GM18861 (cell line): Measurements from ENCODE around the gene TRERF1.
"Not testable (repeated sequence)": the region's sequence is repeated elsewhere in the genome, so short reads cannot be mapped to it uniquely, and the experiment has no call there.

Source experiments
- ATAC-seq: cut with Tn5 transposase; IDR thresholded peaks from one replicate; pipeline ENCODE4 v1.9.1; 2021; ENCODE audit not compliant: unreplicated experiment

TRERF1 gene, protein sequence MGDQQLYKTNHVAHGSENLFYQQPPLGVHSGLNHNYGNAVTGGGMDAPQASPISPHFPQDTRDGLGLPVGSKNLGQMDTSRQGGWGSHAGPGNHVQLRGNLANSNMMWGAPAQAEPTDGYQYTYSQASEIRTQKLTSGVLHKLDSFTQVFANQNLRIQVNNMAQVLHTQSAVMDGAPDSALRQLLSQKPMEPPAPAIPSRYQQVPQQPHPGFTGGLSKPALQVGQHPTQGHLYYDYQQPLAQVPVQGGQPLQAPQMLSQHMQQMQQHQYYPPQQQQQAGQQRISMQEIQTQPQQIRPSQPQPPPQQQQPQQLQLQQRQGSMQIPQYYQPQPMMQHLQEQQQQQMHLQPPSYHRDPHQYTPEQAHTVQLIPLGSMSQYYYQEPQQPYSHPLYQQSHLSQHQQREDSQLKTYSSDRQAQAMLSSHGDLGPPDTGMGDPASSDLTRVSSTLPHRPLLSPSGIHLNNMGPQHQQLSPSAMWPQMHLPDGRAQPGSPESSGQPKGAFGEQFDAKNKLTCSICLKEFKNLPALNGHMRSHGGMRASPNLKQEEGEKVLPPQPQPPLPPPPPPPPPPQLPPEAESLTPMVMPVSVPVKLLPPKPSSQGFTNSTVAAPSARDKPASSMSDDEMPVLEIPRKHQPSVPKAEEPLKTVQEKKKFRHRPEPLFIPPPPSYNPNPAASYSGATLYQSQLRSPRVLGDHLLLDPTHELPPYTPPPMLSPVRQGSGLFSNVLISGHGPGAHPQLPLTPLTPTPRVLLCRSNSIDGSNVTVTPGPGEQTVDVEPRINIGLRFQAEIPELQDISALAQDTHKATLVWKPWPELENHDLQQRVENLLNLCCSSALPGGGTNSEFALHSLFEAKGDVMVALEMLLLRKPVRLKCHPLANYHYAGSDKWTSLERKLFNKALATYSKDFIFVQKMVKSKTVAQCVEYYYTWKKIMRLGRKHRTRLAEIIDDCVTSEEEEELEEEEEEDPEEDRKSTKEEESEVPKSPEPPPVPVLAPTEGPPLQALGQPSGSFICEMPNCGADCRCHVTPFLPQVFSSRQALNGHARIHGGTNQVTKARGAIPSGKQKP (N-terminal part only)

DNA sequence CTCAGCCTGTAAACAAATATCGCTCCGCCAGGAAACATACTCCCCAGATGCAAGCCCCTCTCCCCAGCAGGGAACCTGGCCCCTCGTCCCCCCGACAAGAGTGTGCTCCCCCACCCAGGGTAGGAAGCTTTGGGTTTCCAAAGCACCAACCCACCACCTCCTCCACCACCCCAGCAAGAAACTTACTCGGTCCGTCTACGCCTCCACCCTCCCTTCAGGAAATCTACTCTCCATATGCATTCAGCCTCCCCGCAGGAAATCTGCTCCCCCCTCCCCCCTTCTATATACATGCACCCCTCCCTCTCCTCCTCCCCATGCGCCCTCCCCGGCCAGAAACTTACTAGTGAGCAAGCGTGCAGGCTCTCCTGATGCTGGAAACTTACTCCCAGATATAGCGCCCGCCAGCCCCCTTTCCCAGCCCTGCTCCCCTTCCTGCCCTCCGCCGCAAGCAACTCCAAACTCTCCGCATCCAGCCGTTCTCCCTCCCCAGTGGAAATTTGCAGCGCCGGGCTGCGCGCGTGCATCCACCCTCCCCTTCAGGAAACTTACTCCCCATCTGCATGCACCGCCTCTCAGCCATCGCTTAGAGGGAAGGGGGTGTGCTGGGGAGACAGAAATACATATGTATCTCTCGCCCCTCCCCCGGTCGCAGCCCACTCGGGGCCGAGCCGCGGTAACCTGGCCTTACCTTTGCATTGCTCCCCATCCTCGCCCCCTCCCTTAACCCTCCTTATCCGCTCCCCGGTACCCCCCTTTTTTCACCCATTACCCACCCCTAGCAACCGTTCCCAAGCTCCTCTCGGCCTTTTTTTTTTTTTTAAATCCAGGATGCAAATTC lies at the start of gene TRERF1:
Gene TRERF1, minus strand, starts transcription at position 594 of the 838 bp plus-strand sequence. CDS start 182,336 bp downstream, outside the sequence.
- ATAC-seq: no peak

- ATAC-seq: no peak
Measured at GRCh38 chr6:42498473-42499128, 46.9 kb upstream of the TRERF1 start.

DNA sequence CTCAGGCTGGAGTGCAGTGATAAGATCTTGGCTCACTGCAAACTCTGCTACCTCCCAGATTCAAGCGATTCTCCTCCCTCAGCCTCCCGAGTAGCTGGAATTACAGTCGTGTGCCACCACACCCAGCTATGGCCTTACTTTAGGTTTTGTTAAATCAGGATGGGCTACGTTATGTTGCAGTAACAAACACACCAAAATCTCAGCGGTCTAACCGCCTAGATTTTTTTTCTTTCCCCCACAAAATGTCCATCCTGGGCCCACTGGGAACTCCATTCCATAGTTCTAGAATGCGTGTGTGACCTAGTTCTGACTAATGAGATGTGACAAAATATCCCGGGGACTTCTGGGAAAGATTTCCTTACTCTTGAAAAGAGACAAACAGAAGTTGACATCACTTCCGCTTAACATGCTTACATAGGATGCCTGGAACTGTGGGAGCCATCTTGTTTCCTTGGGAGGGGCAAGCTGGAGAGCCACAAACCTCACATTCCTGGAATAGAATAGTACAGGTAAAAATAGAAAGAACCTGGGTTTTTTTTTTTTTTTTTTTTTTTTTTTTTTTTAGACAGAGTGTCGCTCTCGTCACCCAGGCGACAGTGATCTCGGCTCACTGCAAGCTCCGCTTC lies 42.3 kb upstream of the TRERF1 start:
- no peak for ATAC-seq

- ATAC-seq: no peak
Measured at GRCh38 chr6:42488129-42488528, 36.4 kb upstream of the TRERF1 start.

GRCh38 chr6:42484261-42484660 lies 32.5 kb upstream of the TRERF1 start:
- no peak for ATAC-seq

- no peak for ATAC-seq
Measured at GRCh38 chr6:42482174-42482573, 30.4 kb upstream of the TRERF1 start.

- no peak for ATAC-seq
Measured at GRCh38 chr6:42471714-42472113, 20.0 kb upstream of the TRERF1 start.

DNA sequence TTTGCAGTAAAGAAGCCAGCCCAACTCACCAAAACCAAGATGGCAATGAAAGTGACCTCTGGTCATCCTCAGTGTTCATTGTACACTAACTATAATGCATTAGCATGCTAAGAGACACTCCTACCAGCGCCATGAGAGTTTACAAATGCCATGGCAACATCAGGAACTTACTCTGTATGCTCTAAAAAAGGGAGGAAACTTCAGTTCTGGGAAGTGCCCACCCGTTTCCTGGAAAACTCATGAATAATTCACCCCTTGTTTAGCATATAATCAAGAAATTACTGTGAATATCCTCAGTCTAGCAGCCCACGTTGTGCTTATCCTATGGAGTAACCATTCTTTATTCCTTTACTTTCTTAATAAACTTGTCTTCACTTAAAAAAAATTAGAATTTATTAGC lies 19.4 kb upstream of the TRERF1 start:
- ATAC-seq: no peak

GRCh38 chr6:42468273-42468672 lies 16.5 kb upstream of the TRERF1 start:
- ATAC-seq: no peak

- no peak for ATAC-seq
Measured at GRCh38 chr6:42467651-42468050, 15.9 kb upstream of the TRERF1 start.

DNA sequence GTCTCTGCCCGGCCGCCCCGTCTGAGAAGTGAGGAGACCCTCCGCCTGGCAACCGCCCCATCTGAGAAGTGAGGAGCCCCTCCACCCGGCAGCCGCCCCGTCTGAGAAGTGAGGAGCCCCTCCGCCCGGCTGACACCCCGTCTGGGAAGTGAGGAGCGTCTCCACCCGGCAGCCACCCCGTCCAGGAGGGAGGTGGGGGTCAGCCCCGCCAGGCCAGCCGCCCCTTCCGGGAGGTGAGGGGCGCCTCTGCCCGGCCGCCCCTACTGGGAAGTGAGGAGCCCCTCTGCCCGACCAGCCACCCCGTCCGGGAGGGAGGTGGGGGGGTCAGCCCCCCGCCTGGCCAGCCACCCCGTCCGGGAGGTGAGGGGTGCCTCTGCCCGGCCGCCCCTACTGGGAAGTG lies 14.7 kb upstream of the TRERF1 start:
- not testable (repeated sequence) for ATAC-seq

DNA sequence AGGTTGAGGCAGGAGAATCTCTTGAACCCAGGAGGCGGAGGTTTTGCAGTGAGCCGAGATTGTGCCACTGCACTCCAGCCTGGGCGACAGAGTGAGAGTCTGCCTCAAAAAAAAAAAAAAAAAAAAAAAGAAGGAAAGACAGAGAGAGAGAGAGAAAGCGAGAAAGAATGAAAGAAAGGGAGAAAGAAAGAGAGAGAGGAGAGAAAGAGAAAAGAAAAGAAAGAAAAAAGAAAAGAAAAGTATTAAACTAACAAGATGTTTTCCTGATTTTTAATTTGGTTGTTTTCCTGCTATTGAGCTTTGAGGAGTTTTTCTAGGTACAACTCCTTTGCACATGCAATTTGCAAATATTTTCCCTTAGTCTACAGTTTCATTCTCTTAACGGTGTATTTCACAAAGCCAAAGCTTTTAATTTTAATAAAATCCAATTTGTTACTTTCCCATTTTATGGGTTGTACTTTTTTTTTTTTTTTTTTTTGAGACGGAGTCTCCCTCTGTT lies 10.8 kb upstream of the TRERF1 start:
- ATAC-seq: no peak

DNA sequence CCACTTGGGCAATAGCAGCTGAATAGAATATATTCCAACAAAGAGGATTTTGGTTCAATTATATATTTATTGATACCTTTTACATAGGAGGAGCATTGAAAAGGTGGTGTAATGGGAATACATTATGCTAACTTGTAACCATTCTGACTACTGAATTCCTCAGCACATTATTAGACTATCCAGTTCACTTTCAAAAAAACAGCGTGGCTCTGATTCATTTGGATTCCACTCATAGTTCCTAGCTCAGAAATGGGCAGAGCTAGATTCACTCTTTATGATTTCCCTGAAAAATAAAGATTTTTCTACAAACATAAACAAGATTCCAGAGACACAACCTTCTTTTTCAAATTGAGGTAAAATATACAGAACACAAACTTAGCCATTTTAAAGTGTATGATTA lies 9.2 kb upstream of the TRERF1 start:
- no peak for ATAC-seq

DNA sequence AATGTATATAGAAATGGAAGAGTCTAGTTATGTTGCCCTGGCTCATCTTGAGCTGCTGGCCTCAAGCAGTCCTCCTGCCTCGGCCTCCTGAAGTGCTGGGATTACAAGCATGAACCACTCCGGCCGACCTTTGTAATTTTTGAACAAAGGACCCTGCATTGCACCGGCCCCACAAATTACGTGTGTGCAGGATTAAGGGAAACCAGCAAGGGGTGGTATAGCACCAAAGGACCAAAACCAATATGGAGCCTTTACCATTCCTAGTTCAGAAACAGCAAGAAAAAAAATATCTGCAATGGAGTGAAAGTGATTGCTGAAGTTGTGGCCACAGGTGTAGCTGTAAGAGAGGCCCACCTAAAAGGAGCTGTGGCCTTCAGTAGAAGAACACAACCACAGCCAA lies 8.2 kb upstream of the TRERF1 start:
- ATAC-seq: no peak

- no peak for ATAC-seq
Measured at GRCh38 chr6:42454428-42454791, 2.7 kb upstream of the TRERF1 start.

GRCh38 chr6:42453654-42454427 lies 2.1 kb upstream of the TRERF1 start:
- ATAC-seq: no peak

GRCh38 chr6:42453031-42453653 lies 1.4 kb upstream of the TRERF1 start:
- no peak for ATAC-seq
